Type B pancreatic cell (in vitro differentiated cells): ENCODE data around the gene PPP1R1B. TPM values are rescaled to one million over a fixed set of nuclear protein-coding genes. Genes with fewer than 3 reads are reported as not detected.
A peak's percentile ranks its signal among the peaks of the same experiment; 100 is the strongest.

ENCODE experiments used
- DNase-seq: peaks from one replicate; pipeline ENCODE4 v3.0.0; 2021; ENCODE audit warnings: mixed read lengths; ENCODE audit not compliant: unreplicated experiment; ENCODE audit errors: extremely low spot score
- H3K27ac Mint-ChIP-seq: 2 replicates; pipeline ENCODE4 v1.8.0; 2021; ENCODE audit warnings: mild to moderate bottlenecking, mixed read lengths
- H3K27me3 Mint-ChIP-seq: 2 replicates; pipeline ENCODE4 v1.8.0; 2021; ENCODE audit warnings: mixed read lengths
- H3K36me3 Mint-ChIP-seq: 2 replicates; pipeline ENCODE4 v1.8.0; 2021; ENCODE audit warnings: mixed read lengths
- H3K4me1 Mint-ChIP-seq: one replicate; pipeline ENCODE4 v1.8.0; 2021; ENCODE audit warnings: mixed read lengths; ENCODE audit not compliant: unreplicated experiment
- H3K4me3 Mint-ChIP-seq: 2 replicates; pipeline ENCODE4 v1.8.0; 2021; ENCODE audit warnings: mild to moderate bottlenecking, mixed read lengths
- H3K9me3 Mint-ChIP-seq: 2 replicates; pipeline ENCODE4 v1.8.0; 2021; ENCODE audit warnings: mixed read lengths
- total RNA-seq: library from RNA; stranded (reverse); gene quantifications from 2 replicates; pipeline ENCODE4 v1.2.1, GENCODE V29; 2021; ENCODE audit warnings: low replicate concordance
- TF ChIP-seq, protein P1 (sequence below): fragments of 200-600 bp; sonication (generic); conservative IDR thresholded peaks from 2 replicates; pipeline ENCODE4 v1.5.0; 2021; ENCODE audit warnings: antibody characterized with exemption, mild to moderate bottlenecking

PPP1R1B gene
- total RNA-seq, 1 donor from 2014 or later, result 3.7 TPM

DNA sequence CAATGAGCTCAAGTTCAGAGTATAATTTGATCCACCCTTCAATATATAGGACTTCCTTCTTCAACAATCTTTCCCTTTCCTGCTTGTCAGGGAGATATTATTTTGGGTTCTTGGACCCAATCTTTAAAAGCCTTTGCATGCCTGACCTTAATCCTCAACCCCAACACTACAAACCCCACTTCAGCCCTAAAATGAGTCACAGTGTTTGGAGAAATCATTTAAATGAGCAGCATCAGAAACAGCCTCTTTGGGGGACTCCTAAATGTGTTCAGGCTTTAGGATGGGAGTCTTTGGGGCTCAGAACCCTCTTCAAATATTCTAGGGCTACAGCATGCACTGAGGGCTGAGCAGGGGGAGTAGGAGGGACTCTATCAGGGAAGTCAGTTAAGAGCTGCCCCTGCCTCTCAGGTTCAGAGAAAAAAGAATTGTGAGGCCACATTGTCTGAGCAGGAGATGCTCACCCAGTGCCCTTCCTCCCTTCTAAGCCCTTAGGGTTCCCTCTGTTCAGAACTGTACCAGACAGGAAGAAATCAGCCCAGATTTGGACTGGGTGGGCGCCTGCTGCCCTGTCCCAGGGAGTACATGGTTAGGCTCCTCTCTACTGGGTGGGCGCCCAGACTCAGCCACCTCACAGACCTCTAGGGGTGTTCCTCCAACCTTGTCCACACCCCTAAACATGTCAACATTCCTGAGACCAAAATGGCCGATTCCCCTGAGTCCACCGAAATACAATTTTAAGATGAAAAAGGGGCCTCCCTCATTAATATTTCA is 24.0 kb upstream of the PPP1R1B start:
- Mint-ChIP-seq H3K36me3 (peaks cover 4% of the 10 kb centered on the region), H3K4me1 (no peaks in the 10 kb centered on the region), H3K27ac (peak overlapping the region; percentile 44), H3K4me3 (peak overlapping the region; percentile 65), H3K9me3 (no peaks in the 10 kb centered on the region), H3K27me3 (peaks cover 89% of the 10 kb centered on the region)
- DNase-seq, result no peak
- TF ChIP-seq, protein P1, sequence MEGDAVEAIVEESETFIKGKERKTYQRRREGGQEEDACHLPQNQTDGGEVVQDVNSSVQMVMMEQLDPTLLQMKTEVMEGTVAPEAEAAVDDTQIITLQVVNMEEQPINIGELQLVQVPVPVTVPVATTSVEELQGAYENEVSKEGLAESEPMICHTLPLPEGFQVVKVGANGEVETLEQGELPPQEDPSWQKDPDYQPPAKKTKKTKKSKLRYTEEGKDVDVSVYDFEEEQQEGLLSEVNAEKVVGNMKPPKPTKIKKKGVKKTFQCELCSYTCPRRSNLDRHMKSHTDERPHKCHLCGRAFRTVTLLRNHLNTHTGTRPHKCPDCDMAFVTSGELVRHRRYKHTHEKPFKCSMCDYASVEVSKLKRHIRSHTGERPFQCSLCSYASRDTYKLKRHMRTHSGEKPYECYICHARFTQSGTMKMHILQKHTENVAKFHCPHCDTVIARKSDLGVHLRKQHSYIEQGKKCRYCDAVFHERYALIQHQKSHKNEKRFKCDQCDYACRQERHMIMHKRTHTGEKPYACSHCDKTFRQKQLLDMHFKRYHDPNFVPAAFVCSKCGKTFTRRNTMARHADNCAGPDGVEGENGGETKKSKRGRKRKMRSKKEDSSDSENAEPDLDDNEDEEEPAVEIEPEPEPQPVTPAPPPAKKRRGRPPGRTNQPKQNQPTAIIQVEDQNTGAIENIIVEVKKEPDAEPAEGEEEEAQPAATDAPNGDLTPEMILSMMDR, result no peak

DNA sequence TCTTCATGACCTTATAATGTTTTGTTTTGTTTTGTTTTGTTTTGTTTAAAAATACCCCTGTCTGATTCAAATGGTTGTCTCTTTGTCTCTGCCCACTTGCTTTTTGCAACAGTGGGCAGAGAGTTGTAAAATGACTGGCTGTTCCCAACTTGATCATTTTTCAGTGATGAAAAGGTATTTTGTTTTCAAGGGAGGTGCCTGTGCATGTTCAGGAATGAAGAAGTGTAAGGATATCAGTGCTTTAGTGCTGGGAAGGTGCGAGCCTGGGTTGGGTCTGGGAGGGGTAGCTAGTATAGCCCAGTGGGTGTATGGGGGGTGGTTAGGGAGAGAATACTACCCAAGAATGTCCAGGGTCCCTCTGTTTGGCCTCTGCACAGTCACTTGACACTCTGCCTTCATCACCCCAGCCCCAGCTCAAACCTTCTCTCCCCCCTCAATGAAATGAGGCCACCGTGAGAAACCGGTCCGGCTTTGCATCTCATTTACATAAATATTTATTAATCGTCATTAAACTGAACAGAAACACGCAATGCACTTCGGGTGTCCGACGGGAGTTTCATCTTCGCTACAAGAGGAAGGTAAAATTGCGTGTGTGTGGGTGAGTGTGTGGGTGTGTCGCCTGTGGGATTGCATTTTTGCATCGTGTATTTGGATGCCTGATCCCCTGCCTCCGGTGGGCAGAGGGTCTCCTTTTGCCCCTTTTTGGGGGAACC is 23.3 kb upstream of the PPP1R1B start:
- Mint-ChIP-seq H3K27me3 (peaks cover 87% of the 10 kb centered on the region), H3K4me3 (peak overlapping the region; percentile 65), H3K4me1 (no peaks in the 10 kb centered on the region), H3K36me3 (peaks cover 4% of the 10 kb centered on the region), H3K9me3 (no peaks in the 10 kb centered on the region), H3K27ac (peak overlapping the region; percentile 44)
- DNase-seq, result no peak
- TF ChIP-seq, protein P1, result no peak

DNA sequence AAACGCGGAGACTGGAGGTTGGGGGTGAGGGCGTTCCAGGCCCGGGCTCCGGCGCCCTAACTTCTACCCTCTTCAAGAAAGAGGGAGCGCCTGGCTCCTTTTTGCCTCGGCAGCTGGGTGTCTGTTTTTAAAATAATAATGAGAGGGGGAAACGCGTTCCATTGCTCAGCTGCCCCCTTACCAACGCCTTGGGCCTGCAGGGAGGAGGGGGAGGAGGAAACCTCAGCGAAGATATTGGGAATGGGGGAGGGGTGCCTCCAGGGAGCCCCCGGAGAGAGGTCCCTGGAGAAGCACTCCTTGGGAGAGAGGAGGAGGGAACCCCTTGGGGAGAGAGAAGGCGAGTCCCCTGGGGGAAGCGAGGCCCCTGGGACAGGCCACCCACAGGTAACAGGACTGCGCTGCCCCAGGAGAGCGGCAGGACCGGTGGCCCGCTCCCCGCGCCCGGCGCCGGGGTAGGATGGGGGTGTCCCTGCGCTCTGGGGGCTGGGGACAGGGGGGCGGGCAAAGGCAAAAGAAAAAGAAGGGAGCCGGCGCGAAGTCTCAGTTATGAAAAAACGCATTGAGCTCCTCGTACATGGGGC is 21.8 kb upstream of the PPP1R1B start:
- H3K4me3 Mint-ChIP-seq, result peak overlapping the region; percentile 52

DNA sequence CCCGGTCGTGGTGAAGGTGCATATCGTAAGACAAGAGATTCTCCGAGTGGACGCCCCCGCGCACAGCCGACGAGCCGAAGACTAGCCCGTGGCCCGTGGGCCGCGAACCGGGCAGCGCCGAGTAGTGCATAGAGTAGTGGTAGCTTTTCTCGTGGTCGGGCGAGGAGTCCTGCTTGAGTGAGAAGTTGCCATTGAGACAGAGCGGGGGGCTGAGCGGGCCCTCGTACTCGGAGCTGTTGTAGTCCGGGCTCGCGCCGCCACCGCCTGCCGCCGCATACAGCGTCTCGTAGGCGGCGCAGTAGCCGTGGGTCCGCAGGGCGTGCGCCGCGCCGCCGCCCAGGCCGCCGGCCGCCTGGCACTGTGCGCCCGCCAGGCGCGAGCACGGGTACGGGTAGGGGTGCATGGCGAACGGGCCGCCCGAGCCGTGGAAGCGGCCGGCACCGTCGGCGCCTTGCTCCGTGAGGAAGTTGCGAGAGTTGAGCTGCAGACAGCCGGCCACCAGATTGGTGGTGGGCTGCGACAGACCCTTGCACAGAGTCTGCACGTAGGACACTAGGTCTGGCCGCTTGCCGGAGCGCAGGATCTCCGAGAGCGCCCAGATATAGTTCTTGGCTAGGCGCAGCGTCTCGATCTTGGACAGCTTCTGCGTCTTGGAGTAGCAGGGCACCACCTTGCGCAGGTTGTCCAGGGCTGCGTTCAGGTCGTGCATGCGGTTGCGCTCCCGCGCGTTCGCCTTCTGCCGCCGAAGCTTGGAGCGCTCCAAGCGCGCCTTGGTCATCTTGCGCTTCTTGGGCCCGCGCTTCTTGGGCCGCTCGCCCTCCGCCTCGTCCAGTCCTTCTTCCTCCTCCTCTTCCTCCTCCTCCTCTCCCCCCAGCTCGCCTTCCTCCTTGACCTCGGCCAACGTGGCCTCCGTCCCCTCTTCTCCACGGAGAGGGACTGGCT is 21.0 kb upstream of the PPP1R1B start:
- DNase-seq, result no peak
- Mint-ChIP-seq H3K27me3 (peaks cover 88% of the 10 kb centered on the region), H3K27ac (no peak overlapping the region), H3K9me3 (no peaks in the 10 kb centered on the region), H3K36me3 (peaks cover 4% of the 10 kb centered on the region), H3K4me1 (no peaks in the 10 kb centered on the region), H3K4me3 (peak overlapping the region; percentile 52)
- TF ChIP-seq, protein P1, result no peak

More for the DNA sequence above, 21.8 kb upstream of the PPP1R1B start:
- no peak for DNase-seq
- TF ChIP-seq, protein P1, result no peak
- Mint-ChIP-seq H3K27ac (no peak overlapping the region), H3K4me1 (no peaks in the 10 kb centered on the region), H3K9me3 (no peaks in the 10 kb centered on the region), H3K36me3 (peaks cover 4% of the 10 kb centered on the region), H3K27me3 (peaks cover 88% of the 10 kb centered on the region)

DNA sequence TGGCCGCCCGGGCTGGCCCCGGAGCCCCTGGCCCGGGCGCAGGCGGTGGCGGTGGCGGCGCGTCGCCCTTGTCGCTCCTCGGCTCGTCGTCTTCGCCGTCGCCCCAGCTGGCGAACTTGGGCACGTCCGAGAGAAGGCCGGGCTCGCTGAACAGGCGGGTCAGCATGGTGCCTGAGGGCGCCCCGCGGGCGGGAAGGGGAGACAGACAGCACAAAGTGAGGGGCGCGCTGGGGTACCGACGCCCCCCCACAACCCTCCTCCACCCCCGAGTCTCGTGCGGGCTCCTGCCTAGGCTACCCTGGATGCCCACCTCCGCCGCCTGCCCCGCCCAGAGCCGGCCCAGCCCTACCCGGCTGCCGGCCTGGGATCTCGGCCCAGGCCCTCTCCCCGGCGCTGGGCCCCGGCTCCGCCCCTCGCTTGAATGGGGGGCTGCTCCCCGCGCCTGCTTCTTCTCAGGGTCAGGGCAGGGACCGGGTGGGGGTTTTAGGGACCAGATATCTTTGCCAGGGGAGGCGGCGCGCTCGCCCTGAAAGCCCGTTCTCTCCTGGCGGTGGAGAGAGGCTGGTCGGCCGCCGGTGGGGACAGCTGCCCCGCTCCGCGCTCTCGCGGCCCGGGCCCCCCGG is 20.2 kb upstream of the PPP1R1B start:
- Mint-ChIP-seq H3K36me3 (peaks cover 4% of the 10 kb centered on the region), H3K27me3 (peaks cover 88% of the 10 kb centered on the region), H3K27ac (no peak overlapping the region), H3K9me3 (no peaks in the 10 kb centered on the region), H3K4me1 (no peaks in the 10 kb centered on the region), H3K4me3 (no peak overlapping the region)
- TF ChIP-seq, protein P1, result no peak
- DNase-seq, result no peak
